Measurements from ENCODE around the gene UNK.
A peak's percentile ranks its signal among the peaks of the same experiment; 100 is the strongest.
"Not testable (repeated sequence)": the region's sequence is repeated elsewhere in the genome, so short reads cannot be mapped to it uniquely, and the experiment has no call there.

UNK gene

DNA sequence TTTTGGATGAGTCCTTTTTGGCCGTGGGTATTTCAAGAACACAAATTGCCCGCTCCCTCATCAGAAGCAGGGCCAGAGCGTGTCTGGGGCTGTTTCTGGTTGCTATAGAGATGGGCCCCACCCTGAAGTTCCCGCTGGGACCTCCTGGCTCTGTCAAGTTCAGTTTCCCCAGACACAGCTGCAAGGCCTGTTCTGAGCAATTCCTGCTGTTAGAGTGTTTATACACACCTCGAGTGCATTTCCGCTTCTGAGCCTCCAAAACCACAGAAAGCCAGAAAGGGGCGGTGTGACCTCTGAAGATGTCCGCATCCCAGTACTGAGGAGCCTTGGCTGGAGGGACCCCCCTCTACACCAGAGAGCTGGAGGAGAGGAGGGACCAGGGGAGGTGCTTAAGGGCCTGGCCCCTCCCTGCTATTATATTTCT is 79.9 kb downstream of the UNK start:
- ATAC-seq (ENCODE audit: low read depth) = peak; percentile 47
- TF ChIP-seq, protein P1, sequence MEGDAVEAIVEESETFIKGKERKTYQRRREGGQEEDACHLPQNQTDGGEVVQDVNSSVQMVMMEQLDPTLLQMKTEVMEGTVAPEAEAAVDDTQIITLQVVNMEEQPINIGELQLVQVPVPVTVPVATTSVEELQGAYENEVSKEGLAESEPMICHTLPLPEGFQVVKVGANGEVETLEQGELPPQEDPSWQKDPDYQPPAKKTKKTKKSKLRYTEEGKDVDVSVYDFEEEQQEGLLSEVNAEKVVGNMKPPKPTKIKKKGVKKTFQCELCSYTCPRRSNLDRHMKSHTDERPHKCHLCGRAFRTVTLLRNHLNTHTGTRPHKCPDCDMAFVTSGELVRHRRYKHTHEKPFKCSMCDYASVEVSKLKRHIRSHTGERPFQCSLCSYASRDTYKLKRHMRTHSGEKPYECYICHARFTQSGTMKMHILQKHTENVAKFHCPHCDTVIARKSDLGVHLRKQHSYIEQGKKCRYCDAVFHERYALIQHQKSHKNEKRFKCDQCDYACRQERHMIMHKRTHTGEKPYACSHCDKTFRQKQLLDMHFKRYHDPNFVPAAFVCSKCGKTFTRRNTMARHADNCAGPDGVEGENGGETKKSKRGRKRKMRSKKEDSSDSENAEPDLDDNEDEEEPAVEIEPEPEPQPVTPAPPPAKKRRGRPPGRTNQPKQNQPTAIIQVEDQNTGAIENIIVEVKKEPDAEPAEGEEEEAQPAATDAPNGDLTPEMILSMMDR (IDR thresholded peaks at IDR 0.05; ENCODE audit: poor library complexity, severe bottlenecking) = no peak

DNA sequence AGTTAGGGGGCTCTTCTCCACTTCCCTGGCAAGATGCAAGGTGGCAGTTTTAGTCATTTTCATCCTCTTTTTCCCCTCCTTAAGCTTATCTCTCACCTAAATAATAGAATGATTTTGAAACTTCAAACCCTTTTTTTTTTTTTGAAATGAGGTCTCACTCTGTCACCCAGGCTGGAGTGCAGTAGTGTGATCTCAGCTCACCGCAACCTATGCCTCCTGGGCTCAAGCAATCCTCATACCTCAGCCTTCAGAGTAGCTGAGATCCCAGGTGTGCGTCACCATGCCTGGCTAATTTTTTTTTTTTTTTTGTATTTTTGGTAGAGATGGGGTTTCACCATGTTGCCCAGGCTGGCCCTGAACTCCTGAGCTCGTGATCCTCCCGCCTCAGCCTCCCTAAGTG is 80.3 kb downstream of the UNK start:
- DNase-seq (ENCODE audit: low spot score); H3K27ac ChIP-seq (ENCODE audit: poor library complexity, severe bottlenecking); ATAC-seq (ENCODE audit: low read depth): not testable (repeated sequence)

More for the DNA sequence above, 79.9 kb downstream of the UNK start:
- Histone ChIP-seq H3K4me3 (ENCODE audit: severe bottlenecking) (no peak overlapping the region), H3K9me3 (ENCODE audit: severe bottlenecking) (no peaks in the 10 kb centered on the region), H3K27me3 (ENCODE audit: insufficient read depth, poor library complexity, severe bottlenecking) (no peaks in the 10 kb centered on the region), H3K27ac (ENCODE audit: poor library complexity, severe bottlenecking) (no peak overlapping the region), H3K36me3 (ENCODE audit: low read depth) (no peaks in the 10 kb centered on the region), H3K4me1 (ENCODE audit: insufficient read depth, poor library complexity, severe bottlenecking) (peaks cover 13% of the 10 kb centered on the region)
- DNase-seq (ENCODE audit: low spot score) = no peak

DNA sequence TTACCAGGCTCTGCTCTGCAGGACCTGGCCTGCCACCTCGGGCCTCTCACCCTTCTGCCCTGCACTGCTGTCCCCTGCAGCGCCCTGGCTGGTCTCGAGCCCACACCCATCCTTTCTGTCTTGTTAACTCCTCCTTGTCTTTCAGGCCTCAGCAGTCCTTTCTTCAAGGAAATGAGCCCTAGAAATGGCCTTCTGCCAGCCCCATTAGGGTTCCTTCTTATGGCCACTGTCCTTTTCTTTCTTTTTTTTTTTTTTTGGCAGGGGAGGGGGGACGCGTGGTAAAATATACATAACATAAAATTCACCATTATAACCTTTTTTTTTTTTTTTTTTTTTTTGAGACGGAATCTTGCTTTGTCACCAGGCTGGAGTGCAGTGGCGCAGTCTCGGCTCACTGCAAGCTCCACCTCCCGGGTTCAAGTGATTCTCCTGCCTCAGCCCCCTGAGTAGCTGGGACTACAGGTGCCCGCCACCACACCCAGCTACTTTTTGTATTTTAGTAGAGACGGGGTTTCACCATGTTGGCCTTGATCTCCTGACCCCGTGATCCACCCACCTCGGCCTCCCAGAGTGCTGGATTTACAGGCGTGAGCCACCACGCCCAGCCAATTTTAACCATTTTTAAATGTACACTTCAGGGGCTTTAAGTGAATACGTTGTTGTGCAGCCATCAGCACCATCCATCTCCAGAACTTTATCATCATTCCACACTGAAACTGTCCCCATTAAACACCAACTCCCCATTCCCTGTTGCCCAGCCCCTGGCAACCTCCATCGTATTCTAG is 81.0 kb downstream of the UNK start:
- H3K4me3 ChIP-seq (ENCODE audit: severe bottlenecking); H3K36me3 ChIP-seq (ENCODE audit: low read depth); H3K27me3 ChIP-seq (ENCODE audit: insufficient read depth, poor library complexity, severe bottlenecking); H3K9me3 ChIP-seq (ENCODE audit: severe bottlenecking); ATAC-seq (ENCODE audit: low read depth); H3K27ac ChIP-seq (ENCODE audit: poor library complexity, severe bottlenecking); DNase-seq (ENCODE audit: low spot score): not testable (repeated sequence)
- peaks cover 15% of the 10 kb centered on the region for H3K4me1 ChIP-seq (ENCODE audit: insufficient read depth, poor library complexity, severe bottlenecking)

More for the DNA sequence above, 80.3 kb downstream of the UNK start:
- not testable (repeated sequence) for H3K4me3 ChIP-seq (ENCODE audit: severe bottlenecking); H3K36me3 ChIP-seq (ENCODE audit: low read depth); H3K9me3 ChIP-seq (ENCODE audit: severe bottlenecking); H3K27me3 ChIP-seq (ENCODE audit: insufficient read depth, poor library complexity, severe bottlenecking)
- H3K4me1 ChIP-seq (ENCODE audit: insufficient read depth, poor library complexity, severe bottlenecking) = peaks cover 15% of the 10 kb centered on the region

DNA sequence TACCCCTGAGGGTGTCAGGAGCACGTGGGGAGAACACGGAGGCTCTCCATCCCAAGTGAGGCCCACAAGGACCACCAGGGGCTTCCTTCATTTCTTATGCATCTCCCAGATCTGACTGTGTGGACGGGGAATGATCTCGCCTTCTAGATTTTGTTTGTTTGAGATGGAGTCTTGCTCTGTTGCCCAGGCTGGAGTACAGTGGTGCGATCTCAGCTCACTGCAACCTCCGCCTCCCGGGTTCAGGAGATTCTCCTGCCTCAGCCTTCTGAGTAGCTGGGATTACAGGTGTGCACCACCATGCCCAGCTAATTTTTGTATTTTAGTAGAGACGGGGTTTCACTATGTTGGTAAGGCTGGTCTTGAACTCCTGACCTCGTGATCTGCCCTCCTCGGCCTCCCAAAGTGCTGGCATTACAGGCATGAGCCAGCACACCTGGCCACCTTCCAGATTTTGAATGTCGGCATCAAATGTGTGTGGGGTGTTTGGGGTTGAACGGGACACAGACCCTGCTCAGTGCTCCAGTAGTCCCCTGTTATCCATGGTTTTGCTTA is 84.2 kb downstream of the UNK start:
- not testable (repeated sequence) for H3K9me3 ChIP-seq (ENCODE audit: severe bottlenecking); ATAC-seq (ENCODE audit: low read depth); H3K27me3 ChIP-seq (ENCODE audit: insufficient read depth, poor library complexity, severe bottlenecking); DNase-seq (ENCODE audit: low spot score); H3K4me3 ChIP-seq (ENCODE audit: severe bottlenecking); H3K36me3 ChIP-seq (ENCODE audit: low read depth)
- Histone ChIP-seq H3K4me1 (ENCODE audit: insufficient read depth, poor library complexity, severe bottlenecking) (peaks cover 28% of the 10 kb centered on the region), H3K27ac (ENCODE audit: poor library complexity, severe bottlenecking) (peak overlapping the region; percentile 2)

DNA sequence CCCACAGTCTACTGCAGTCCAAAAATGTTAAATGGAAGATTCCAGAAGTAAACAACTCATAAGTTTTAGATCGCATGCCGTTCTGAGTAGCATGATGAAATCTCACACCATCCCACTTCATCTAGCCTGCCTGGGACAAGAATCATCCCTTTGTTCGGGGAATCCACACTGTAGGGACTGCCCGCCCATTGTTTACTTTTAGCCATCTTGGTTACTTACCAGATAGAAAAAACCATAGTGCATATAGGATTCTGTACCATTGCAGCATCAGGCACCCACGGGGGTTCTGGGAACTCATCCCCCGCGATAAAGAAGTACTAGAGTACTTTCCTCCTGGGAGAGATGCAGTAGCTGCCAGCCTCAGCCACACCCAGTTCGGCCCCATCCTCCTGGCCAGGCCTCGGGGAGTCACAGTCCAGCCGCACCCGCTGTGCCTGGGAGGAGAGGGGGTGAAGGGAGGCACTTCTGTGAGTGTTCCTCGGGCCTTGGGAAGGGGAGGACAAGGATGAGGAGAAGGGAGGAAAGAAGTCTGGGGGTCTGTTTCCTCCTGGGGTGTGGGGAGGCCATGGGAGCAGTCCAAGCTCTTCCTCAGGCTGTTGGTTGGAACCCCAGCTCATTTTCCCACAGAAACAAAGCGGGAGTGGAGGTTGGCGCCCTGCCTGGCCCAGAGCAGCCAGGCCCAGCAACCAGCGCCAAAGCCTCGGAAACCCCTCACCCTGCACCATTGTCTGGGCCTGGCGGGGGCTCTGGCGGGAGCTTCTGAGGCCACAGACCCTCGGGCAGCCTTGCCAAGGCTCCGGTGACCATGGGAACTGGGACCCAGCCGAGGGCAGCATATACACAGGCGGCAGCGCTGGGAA is 84.9 kb downstream of the UNK start:
- DNase-seq (ENCODE audit: low spot score) (no peak), ATAC-seq (ENCODE audit: low read depth) (peak; percentile 6; the same call in 1 of the 3 replicates)
- Histone ChIP-seq H3K27me3 (ENCODE audit: insufficient read depth, poor library complexity, severe bottlenecking) (no peaks in the 10 kb centered on the region), H3K9me3 (ENCODE audit: severe bottlenecking) (no peaks in the 10 kb centered on the region), H3K4me1 (ENCODE audit: insufficient read depth, poor library complexity, severe bottlenecking) (peaks cover 23% of the 10 kb centered on the region), H3K27ac (ENCODE audit: poor library complexity, severe bottlenecking) (peak overlapping the region; percentile 2), H3K36me3 (ENCODE audit: low read depth) (peaks cover 11% of the 10 kb centered on the region), H3K4me3 (ENCODE audit: severe bottlenecking) (no peak overlapping the region)
- TF ChIP-seq, protein P1 (IDR thresholded peaks at IDR 0.05; ENCODE audit: poor library complexity, severe bottlenecking) = no peak

DNA sequence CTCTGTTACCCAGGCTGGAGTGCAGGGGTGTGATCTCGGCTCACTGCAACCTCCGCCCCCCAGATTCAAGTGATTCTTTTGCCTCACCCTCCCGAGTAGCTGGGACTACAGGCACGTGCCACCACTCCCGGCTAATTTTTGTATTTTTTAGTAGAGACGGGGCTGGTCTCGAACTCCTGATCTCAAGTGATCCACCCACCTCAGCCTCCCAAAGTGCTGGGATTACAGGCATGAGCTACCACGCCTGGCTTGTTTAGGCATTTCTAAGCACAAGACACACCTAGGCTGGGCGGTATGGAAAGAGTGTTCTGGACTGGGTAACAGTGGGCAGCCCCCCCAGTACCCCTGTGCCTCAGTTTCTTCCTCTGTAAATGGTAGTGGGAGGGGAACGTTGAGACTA is 85.6 kb downstream of the UNK start:
- H3K27ac ChIP-seq (ENCODE audit: poor library complexity, severe bottlenecking); DNase-seq (ENCODE audit: low spot score); H3K27me3 ChIP-seq (ENCODE audit: insufficient read depth, poor library complexity, severe bottlenecking); H3K4me3 ChIP-seq (ENCODE audit: severe bottlenecking); H3K9me3 ChIP-seq (ENCODE audit: severe bottlenecking); ATAC-seq (ENCODE audit: low read depth): not testable (repeated sequence)
- Histone ChIP-seq H3K4me1 (ENCODE audit: insufficient read depth, poor library complexity, severe bottlenecking) (peaks cover 22% of the 10 kb centered on the region), H3K36me3 (ENCODE audit: low read depth) (peaks cover 14% of the 10 kb centered on the region)
